Endodermal cell (in vitro differentiated cells): ENCODE data around the gene NEDD8. TPM values are rescaled to one million over a fixed set of nuclear protein-coding genes. Genes with fewer than 3 reads are reported as not detected.

Experiments used
- DNase-seq: peaks from one replicate; pipeline ENCODE4 v3.0.0-alpha.2; 2017
- H3K27ac ChIP-seq: 2 replicates; pipeline ENCODE4 v1.5.1; 2013; ENCODE audit warnings: mild to moderate bottlenecking, low read depth, low read length, moderate library complexity
- H3K27me3 ChIP-seq: 2 replicates; pipeline ENCODE4 v1.6.1; 2013; ENCODE audit warnings: mild to moderate bottlenecking, low read length, moderate library complexity; ENCODE audit not compliant: insufficient read depth, control insufficient read depth, poor library complexity, severe bottlenecking
- H3K36me3 ChIP-seq: 2 replicates; pipeline ENCODE4 v1.7.0; 2013; ENCODE audit warnings: mild to moderate bottlenecking, low read length, moderate library complexity; ENCODE audit not compliant: control insufficient read depth, insufficient read depth
- H3K4me1 ChIP-seq: one replicate; pipeline ENCODE4 v1.7.0; 2013; ENCODE audit warnings: low read length; ENCODE audit not compliant: control insufficient read depth, insufficient read depth
- H3K4me3 ChIP-seq: 2 replicates; pipeline ENCODE4 v1.5.1; 2013; ENCODE audit warnings: mild to moderate bottlenecking, low read length, moderate library complexity
- H3K9ac ChIP-seq: 2 replicates; pipeline ENCODE4 v1.6.1; 2013; ENCODE audit warnings: mild to moderate bottlenecking, low read length, moderate library complexity; ENCODE audit not compliant: poor library complexity, severe bottlenecking; ENCODE audit errors: extremely low read depth
- H3K9me3 ChIP-seq: 2 replicates; pipeline ENCODE4 v1.6.1; 2013; ENCODE audit warnings: mild to moderate bottlenecking, low read length, moderate library complexity; ENCODE audit not compliant: control insufficient read depth
- H3K27ac Mint-ChIP-seq: 2 replicates; pipeline ENCODE4 v1.8.0; 2020; ENCODE audit warnings: mixed read lengths
- H3K27me3 Mint-ChIP-seq: 2 replicates; pipeline ENCODE4 v1.8.0; 2021; ENCODE audit warnings: mild to moderate bottlenecking, mixed read lengths; ENCODE audit not compliant: insufficient read depth
- H3K36me3 Mint-ChIP-seq: 2 replicates; pipeline ENCODE4 v1.8.0; 2020; ENCODE audit warnings: low read depth, mixed read lengths
- H3K4me1 Mint-ChIP-seq: 2 replicates; pipeline ENCODE4 v1.8.0; 2020; ENCODE audit warnings: mixed read lengths
- H3K4me3 Mint-ChIP-seq: 2 replicates; pipeline ENCODE4 v1.8.0; 2020; ENCODE audit warnings: mild to moderate bottlenecking, moderate library complexity, mixed read lengths
- H3K9me3 Mint-ChIP-seq: 2 replicates; pipeline ENCODE4 v1.8.0; 2020; ENCODE audit warnings: mild to moderate bottlenecking, mixed read lengths
- WGBS, 2 experiments: methylation state at CpG; one replicate each; pipeline versions ENCODE4 v1.1.5 to v1.1.7; 2013; ENCODE audit warnings: missing lambda C conversion rate in 2 of 2, mixed read lengths in 1 of 2; ENCODE audit not compliant: insufficient coverage in 1 of 2, insufficient read length in 1 of 2; 5-methylcytosine and 5-hydroxymethylcytosine counted together
- total RNA-seq, 2 donors: library from RNA; stranded (reverse); fragmentation: NEBNext Ultra II Directional in 1 of 2; extraction: Animal tissue kit (Norgen Biotek cat#: 25700) in 1 of 2; gene quantifications; 2 replicates in 1 of 2; 3 replicates in 1 of 2; pipeline ENCODE4 v1.2.1, GENCODE V29; 2021
- TF ChIP-seq, protein P1 (sequence below): fragments of 200-600 bp; sonication (generic); conservative IDR thresholded peaks from 2 replicates; pipeline ENCODE4 v1.5.0; 2021; ENCODE audit warnings: antibody characterized with exemption, mild to moderate bottlenecking

NEDD8 gene
- total RNA-seq, 2 donors from 2014 or later = 210 to 267 TPM

GRCh38 chr14:24252289-24253124, 20.3 kb upstream of the NEDD8 start:
- Histone ChIP-seq H3K4me3 (no peak overlapping the region), H3K4me1 (no peaks in the 10 kb centered on the region), H3K9ac (no peak overlapping the region), H3K36me3 (no peaks in the 10 kb centered on the region), H3K27ac (no peak overlapping the region), H3K9me3 (no peaks in the 10 kb centered on the region), H3K27me3 (no peaks in the 10 kb centered on the region)
- Mint-ChIP-seq H3K36me3 (peaks cover 4% of the 10 kb centered on the region), H3K27ac (no peak overlapping the region), H3K4me3 (no peak overlapping the region), H3K27me3 (peaks cover 2% of the 10 kb centered on the region), H3K9me3 (no peaks in the 10 kb centered on the region), H3K4me1 (no peaks in the 10 kb centered on the region)
- no peak for DNase-seq
- 86 to 93% methylated on average over 2 to 11 of the region's 11 CpGs for WGBS, 2 experiments
- TF ChIP-seq, protein P1, sequence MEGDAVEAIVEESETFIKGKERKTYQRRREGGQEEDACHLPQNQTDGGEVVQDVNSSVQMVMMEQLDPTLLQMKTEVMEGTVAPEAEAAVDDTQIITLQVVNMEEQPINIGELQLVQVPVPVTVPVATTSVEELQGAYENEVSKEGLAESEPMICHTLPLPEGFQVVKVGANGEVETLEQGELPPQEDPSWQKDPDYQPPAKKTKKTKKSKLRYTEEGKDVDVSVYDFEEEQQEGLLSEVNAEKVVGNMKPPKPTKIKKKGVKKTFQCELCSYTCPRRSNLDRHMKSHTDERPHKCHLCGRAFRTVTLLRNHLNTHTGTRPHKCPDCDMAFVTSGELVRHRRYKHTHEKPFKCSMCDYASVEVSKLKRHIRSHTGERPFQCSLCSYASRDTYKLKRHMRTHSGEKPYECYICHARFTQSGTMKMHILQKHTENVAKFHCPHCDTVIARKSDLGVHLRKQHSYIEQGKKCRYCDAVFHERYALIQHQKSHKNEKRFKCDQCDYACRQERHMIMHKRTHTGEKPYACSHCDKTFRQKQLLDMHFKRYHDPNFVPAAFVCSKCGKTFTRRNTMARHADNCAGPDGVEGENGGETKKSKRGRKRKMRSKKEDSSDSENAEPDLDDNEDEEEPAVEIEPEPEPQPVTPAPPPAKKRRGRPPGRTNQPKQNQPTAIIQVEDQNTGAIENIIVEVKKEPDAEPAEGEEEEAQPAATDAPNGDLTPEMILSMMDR = no peak

GRCh38 chr14:24251880-24252288, 19.7 kb upstream of the NEDD8 start:
- H3K4me1 Mint-ChIP-seq = no peaks in the 10 kb centered on the region
- Histone ChIP-seq H3K27me3 (no peaks in the 10 kb centered on the region), H3K36me3 (no peaks in the 10 kb centered on the region), H3K4me1 (no peaks in the 10 kb centered on the region), H3K27ac (no peak overlapping the region), H3K4me3 (no peak overlapping the region), H3K9me3 (no peaks in the 10 kb centered on the region), H3K9ac (no peak overlapping the region)
- H3K27ac Mint-ChIP-seq = no peak overlapping the region
- 86 to 95% methylated on average over 1 of the region's 1 CpG for WGBS, 2 experiments
- H3K9me3 Mint-ChIP-seq = no peaks in the 10 kb centered on the region
- TF ChIP-seq, protein P1 = peak; percentile 54
- H3K27me3 Mint-ChIP-seq = peaks cover 5% of the 10 kb centered on the region
- DNase-seq = peak; percentile 59
- no peak overlapping the region for H3K4me3 Mint-ChIP-seq
- peaks cover 4% of the 10 kb centered on the region for H3K36me3 Mint-ChIP-seq

GRCh38 chr14:24250354-24250753, 18.2 kb upstream of the NEDD8 start:
- H3K27me3 ChIP-seq = no peaks in the 10 kb centered on the region
- H3K9ac ChIP-seq = no peak overlapping the region
- no peak overlapping the region for H3K4me3 ChIP-seq
- no peaks in the 10 kb centered on the region for H3K36me3 ChIP-seq
- Mint-ChIP-seq H3K4me3 (no peak overlapping the region), H3K27ac (no peak overlapping the region), H3K4me1 (no peaks in the 10 kb centered on the region), H3K9me3 (no peaks in the 10 kb centered on the region), H3K27me3 (peaks cover 12% of the 10 kb centered on the region), H3K36me3 (peaks cover 4% of the 10 kb centered on the region)
- H3K4me1 ChIP-seq = no peaks in the 10 kb centered on the region
- H3K9me3 ChIP-seq = no peaks in the 10 kb centered on the region
- WGBS, 2 experiments = 74 to 84% methylated on average over 3 to 4 of the region's 4 CpGs
- no peak overlapping the region for H3K27ac ChIP-seq
- DNase-seq = no peak
- TF ChIP-seq, protein P1 = no peak
